ENCODE measurements around the gene HOMER1. TPM values are rescaled to one million over a fixed set of nuclear protein-coding genes. Genes with fewer than 3 reads are reported as not detected.

The HOMER1 gene
- total and polyA plus RNA-seq, 2 of the 13 experiments (the other 11 are each of a cell fraction or from before 2014, with no cell fraction given) = 5.3 to 24.8 TPM

DNA sequence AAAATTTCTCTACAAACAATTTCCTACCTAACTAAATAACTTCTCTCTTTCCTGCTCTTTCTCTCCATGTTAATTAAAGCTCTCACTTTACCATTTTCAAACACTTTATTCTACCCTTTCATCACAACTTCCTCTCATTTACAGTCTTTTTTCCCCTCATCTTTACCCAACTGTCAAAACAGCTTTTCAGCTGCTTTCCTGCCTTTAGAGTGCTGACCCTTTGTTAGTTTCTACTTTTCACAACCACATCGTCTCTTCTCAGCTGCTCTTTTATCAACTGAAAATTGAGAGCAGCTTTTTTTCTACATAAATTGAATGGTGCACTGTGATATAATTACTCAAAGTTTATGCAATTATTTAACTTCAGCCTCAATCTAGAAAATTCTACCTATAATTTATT lies 3.1 kb upstream of the HOMER1 start:
- ChIA-PET CTCF (ENCODE audit: low intra/inter-chr PET ratio, low total read pairs) (no interaction called here), POLR2A (no interaction called here)
- H3K27ac ChIP-seq (ENCODE audit: extremely low read length, insufficient read depth, low read length) = no peak overlapping the region
- 27% methylated on average over 1 of the region's 1 CpG for WGBS (ENCODE audit: low lambda C conversion rate)
- no TSS peak for BruUV-seq (replicated peaks)
- peaks cover 14% of the 10 kb centered on the region for H3K79me2 ChIP-seq (ENCODE audit: insufficient read depth, low read length)
- DNase-seq (ENCODE audit: low spot score) = no peak
- no peak overlapping the region for H2AFZ ChIP-seq (ENCODE audit: low read length)
- no peaks in the 10 kb centered on the region; a peak in 2 of 5 replicates for H3K27me3 ChIP-seq (ENCODE audit: control insufficient read depth in 1 of 2, insufficient read depth in 2 of 2, low read length in 2 of 2)
- no peak overlapping the region for H3K9ac ChIP-seq (ENCODE audit: insufficient read depth, low read depth, low read length)
- peaks cover under 1% of the 10 kb centered on the region; the same call in 1 of the 2 replicates for H4K20me1 ChIP-seq (ENCODE audit: insufficient read depth, low read length)
- H3K4me3 ChIP-seq (replicated peaks in 1 of 3; ENCODE audit: insufficient read depth in 1 of 3, low read depth in 2 of 3, low read length in 3 of 3) = no peak overlapping the region
- no peaks in the 10 kb centered on the region for H3K36me3 ChIP-seq (replicated peaks in 1 of 2; ENCODE audit: control insufficient read depth in 1 of 2, insufficient read depth in 2 of 2, low read length in 2 of 2)
- no peak for ATAC-seq
- H3K4me2 ChIP-seq (ENCODE audit: low read depth, low read length) = no peak overlapping the region
- H3K9me3 ChIP-seq (ENCODE audit: low read length) = no peaks in the 10 kb centered on the region
- FAIRE-seq = no peak
- intact Hi-C loops (cut with micrococcal nuclease; ENCODE audit: unreplicated experiment) (no loop called here), in situ Hi-C loops (cut with HindIII; ENCODE audit: extremely low pct_ligation_motif_present, low pct_unique_long_range_greater_than_20kb) (no loop called here)
- H3K4me1 ChIP-seq (ENCODE audit: insufficient read depth, low read length) = peaks cover 13% of the 10 kb centered on the region
- TF ChIP-seq ZNF329 (CRISPR knock-in tag; IDR thresholded peaks at IDR 0.05; ENCODE audit: low read depth) (no peak), CHD2 (IDR thresholded peaks at IDR 0.05; ENCODE audit: low read depth, low read length) (no peak), SMYD3 (CRISPR knock-in tag; IDR thresholded peaks at IDR 0.05) (no peak), ZNF891 (CRISPR knock-in tag; IDR thresholded peaks at IDR 0.05) (no peak), PCBP2 (optimal IDR thresholded peaks at IDR 0.05; ENCODE audit: low read depth, low read length, poor library complexity, severe bottlenecking) (no peak), ZNF841 (CRISPR knock-in tag; IDR thresholded peaks at IDR 0.05; ENCODE audit: borderline replicate concordance) (no peak), ZNF557 (CRISPR knock-in tag; IDR thresholded peaks at IDR 0.05) (no peak), CCAR2 (optimal IDR thresholded peaks at IDR 0.05; ENCODE audit: low read depth, low read length) (no peak), ZC3H4 (CRISPR knock-in tag; IDR thresholded peaks at IDR 0.05; ENCODE audit: borderline replicate concordance) (no peak), SNAI1 (CRISPR knock-in tag; IDR thresholded peaks at IDR 0.05; ENCODE audit: borderline replicate concordance) (no peak), ZMYM4 (CRISPR knock-in tag; IDR thresholded peaks at IDR 0.05) (no peak), SMAD9 (CRISPR knock-in tag; IDR thresholded peaks at IDR 0.05) (no peak), MZF1 (CRISPR knock-in tag; IDR thresholded peaks at IDR 0.05; ENCODE audit: borderline replicate concordance) (no peak), CBX5 (CRISPR knock-in tag; IDR thresholded peaks at IDR 0.05; ENCODE audit: borderline replicate concordance) (no peak), HES4 (CRISPR knock-in tag; IDR thresholded peaks at IDR 0.05; ENCODE audit: borderline replicate concordance) (no peak), ZNF747 (CRISPR knock-in tag; IDR thresholded peaks at IDR 0.05; ENCODE audit: borderline replicate concordance) (no peak), SOX6 (IDR thresholded peaks at IDR 0.05) (no peak), SOX6 (CRISPR knock-in tag; IDR thresholded peaks at IDR 0.05) (no peak), TBX3 (IDR thresholded peaks at IDR 0.05; ENCODE audit: borderline replicate concordance) (no peak)
- TF ChIP-seq, protein P1, sequence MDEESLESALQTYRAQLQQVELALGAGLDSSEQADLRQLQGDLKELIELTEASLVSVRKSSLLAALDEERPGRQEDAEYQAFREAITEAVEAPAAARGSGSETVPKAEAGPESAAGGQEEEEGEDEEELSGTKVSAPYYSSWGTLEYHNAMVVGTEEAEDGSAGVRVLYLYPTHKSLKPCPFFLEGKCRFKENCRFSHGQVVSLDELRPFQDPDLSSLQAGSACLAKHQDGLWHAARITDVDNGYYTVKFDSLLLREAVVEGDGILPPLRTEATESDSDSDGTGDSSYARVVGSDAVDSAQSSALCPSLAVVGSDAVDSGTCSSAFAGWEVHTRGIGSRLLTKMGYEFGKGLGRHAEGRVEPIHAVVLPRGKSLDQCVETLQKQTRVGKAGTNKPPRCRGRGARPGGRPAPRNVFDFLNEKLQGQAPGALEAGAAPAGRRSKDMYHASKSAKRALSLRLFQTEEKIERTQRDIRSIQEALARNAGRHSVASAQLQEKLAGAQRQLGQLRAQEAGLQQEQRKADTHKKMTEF (CRISPR knock-in tag; IDR thresholded peaks at IDR 0.05) = no peak
- TF ChIP-seq, protein P2, sequence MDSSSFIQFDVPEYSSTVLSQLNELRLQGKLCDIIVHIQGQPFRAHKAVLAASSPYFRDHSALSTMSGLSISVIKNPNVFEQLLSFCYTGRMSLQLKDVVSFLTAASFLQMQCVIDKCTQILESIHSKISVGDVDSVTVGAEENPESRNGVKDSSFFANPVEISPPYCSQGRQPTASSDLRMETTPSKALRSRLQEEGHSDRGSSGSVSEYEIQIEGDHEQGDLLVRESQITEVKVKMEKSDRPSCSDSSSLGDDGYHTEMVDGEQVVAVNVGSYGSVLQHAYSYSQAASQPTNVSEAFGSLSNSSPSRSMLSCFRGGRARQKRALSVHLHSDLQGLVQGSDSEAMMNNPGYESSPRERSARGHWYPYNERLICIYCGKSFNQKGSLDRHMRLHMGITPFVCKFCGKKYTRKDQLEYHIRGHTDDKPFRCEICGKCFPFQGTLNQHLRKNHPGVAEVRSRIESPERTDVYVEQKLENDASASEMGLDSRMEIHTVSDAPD (CRISPR knock-in tag; IDR thresholded peaks at IDR 0.05) = no peak
